Measurements from ENCODE around the gene DMXL1. TPM values are rescaled to one million over a fixed set of nuclear protein-coding genes. Genes with fewer than 3 reads are reported as not detected.

The DMXL1 gene
- total and polyA plus RNA-seq, 2 experiments from 2014 or later: 28.4 to 41.7 TPM

DNA sequence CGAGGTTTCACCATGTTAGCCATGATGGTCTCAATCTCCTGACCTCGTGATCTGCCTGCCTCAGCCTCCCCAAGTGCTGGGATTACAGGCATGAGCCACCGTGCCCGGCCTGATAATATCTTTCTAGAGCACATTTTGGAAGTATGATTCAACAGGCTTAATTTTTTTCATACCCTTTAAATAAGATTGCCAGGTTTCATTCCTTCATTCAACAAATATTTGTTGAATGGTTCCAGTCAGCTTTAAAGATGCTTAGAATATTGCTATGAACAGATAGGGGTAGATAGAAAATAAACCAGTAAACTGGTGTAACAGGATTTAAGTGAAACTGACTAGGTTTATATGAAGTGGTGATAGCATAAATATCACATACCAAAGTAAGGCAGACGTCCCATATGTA is 41.3 kb downstream of the DMXL1 start:
- Mint-ChIP-seq H3K4me3 (no peak overlapping the region), H3K27ac (peak overlapping the region; percentile 4; the same call in 1 of the 2 replicates), H3K36me3 (ENCODE audit: low read depth) (peaks cover 51% of the 10 kb centered on the region), H3K27me3 (ENCODE audit: insufficient read depth, low read depth, poor library complexity) (peaks cover 3% of the 10 kb centered on the region), H3K9me3 (no peaks in the 10 kb centered on the region), H3K4me1 (no peaks in the 10 kb centered on the region; the same call in 2 of the 3 replicates)
- no peaks in the 10 kb centered on the region for H3K79me2 ChIP-seq (replicated peaks; ENCODE audit: insufficient read depth)
- TF ChIP-seq CREB1 (CRISPR knock-in tag; IDR thresholded peaks at IDR 0.05; ENCODE audit: low read depth) (no peak), EZH2 (IDR thresholded peaks at IDR 0.05; ENCODE audit: low read depth, unreplicated experiment) (no peak), NANOG (IDR thresholded peaks at IDR 0.05; ENCODE audit: borderline replicate concordance) (no peak)
- no peak overlapping the region for H2AFZ ChIP-seq
- H3K4me1 ChIP-seq (ENCODE audit: insufficient read depth): no peaks in the 10 kb centered on the region
- no peak for DNase-seq (ENCODE audit: low spot score)
- ATAC-seq: no peak
- H3F3A ChIP-seq (replicated peaks; ENCODE audit: low read depth): no peaks in the 10 kb centered on the region
- H3K27ac ChIP-seq (ENCODE audit: low read depth): peak overlapping the region; percentile 10; the same call in 1 of the 2 replicates
- no peaks in the 10 kb centered on the region for H3K9me2 ChIP-seq (ENCODE audit: insufficient read depth)
- no peaks in the 10 kb centered on the region for H3K27me3 ChIP-seq (ENCODE audit: insufficient read depth)
- H3K36me3 ChIP-seq (ENCODE audit: insufficient read depth): peaks cover 5% of the 10 kb centered on the region; the same call in 1 of the 2 replicates
- no peak overlapping the region for H3K4me2 ChIP-seq
- H3K4me3 ChIP-seq: no peak overlapping the region
- H4K20me1 ChIP-seq (replicated peaks; ENCODE audit: insufficient read depth): no peaks in the 10 kb centered on the region

DNA sequence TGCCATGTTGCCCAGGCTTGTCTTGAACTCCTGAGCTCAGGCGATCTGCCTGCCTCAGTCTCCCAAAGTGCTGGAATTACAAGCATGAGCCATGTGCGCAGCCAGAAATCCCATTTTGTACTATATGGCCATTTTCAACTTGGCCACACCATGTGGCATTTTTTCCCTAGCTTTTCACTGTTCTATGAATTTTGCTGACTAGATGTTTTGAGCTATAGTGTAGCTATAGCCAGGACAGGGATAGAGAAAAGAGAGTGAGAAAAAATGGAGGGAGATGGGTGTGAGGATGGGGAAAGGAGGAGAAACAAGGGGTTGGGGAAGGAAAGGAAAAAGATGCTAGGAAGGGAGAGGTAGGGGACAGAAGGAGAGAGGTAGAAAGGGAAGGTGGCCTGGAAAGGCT is 46.4 kb downstream of the DMXL1 start:
- no peaks in the 10 kb centered on the region for H3K27me3 ChIP-seq (ENCODE audit: insufficient read depth)
- H3K36me3 ChIP-seq (ENCODE audit: insufficient read depth): peaks cover 15% of the 10 kb centered on the region
- Mint-ChIP-seq H3K27me3 (ENCODE audit: insufficient read depth, low read depth, poor library complexity) (no peaks in the 10 kb centered on the region), H3K36me3 (ENCODE audit: low read depth) (peaks cover 62% of the 10 kb centered on the region), H3K27ac (peak overlapping the region; percentile 74), H3K4me3 (no peak overlapping the region), H3K4me1 (no peaks in the 10 kb centered on the region; the same call in 2 of the 3 replicates), H3K9me3 (peaks cover 17% of the 10 kb centered on the region)
- H3K9me2 ChIP-seq (ENCODE audit: insufficient read depth): no peaks in the 10 kb centered on the region
- H4K20me1 ChIP-seq (replicated peaks; ENCODE audit: insufficient read depth): no peaks in the 10 kb centered on the region
- DNase-seq (ENCODE audit: low spot score) (no peak), ATAC-seq (no peak)
- H3K27ac ChIP-seq (ENCODE audit: low read depth): 0 out of 2 replicates have a peak overlapping the region, but pooled peaks have one; percentile 18
- H3F3A ChIP-seq (replicated peaks; ENCODE audit: low read depth): no peaks in the 10 kb centered on the region
- TF ChIP-seq STAT1 (IDR thresholded peaks at IDR 0.05; ENCODE audit: unreplicated experiment) (no peak), CREB1 (CRISPR knock-in tag; IDR thresholded peaks at IDR 0.05; ENCODE audit: low read depth) (no peak), ZNF331 (CRISPR knock-in tag; IDR thresholded peaks at IDR 0.05; ENCODE audit: low read depth) (no peak), JUNB (IDR thresholded peaks at IDR 0.05; ENCODE audit: unreplicated experiment) (no peak)
- TF ChIP-seq, protein P1, sequence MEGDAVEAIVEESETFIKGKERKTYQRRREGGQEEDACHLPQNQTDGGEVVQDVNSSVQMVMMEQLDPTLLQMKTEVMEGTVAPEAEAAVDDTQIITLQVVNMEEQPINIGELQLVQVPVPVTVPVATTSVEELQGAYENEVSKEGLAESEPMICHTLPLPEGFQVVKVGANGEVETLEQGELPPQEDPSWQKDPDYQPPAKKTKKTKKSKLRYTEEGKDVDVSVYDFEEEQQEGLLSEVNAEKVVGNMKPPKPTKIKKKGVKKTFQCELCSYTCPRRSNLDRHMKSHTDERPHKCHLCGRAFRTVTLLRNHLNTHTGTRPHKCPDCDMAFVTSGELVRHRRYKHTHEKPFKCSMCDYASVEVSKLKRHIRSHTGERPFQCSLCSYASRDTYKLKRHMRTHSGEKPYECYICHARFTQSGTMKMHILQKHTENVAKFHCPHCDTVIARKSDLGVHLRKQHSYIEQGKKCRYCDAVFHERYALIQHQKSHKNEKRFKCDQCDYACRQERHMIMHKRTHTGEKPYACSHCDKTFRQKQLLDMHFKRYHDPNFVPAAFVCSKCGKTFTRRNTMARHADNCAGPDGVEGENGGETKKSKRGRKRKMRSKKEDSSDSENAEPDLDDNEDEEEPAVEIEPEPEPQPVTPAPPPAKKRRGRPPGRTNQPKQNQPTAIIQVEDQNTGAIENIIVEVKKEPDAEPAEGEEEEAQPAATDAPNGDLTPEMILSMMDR (conservative IDR thresholded peaks at IDR 0.05; ENCODE audit: low read depth in 2 of 2): no peak
- no peak overlapping the region for H3K4me2 ChIP-seq
- H2AFZ ChIP-seq: no peak overlapping the region
- no peaks in the 10 kb centered on the region for H3K4me1 ChIP-seq (ENCODE audit: insufficient read depth)
- H3K79me2 ChIP-seq (replicated peaks; ENCODE audit: insufficient read depth): no peaks in the 10 kb centered on the region
- H3K4me3 ChIP-seq: no peak overlapping the region

DNA sequence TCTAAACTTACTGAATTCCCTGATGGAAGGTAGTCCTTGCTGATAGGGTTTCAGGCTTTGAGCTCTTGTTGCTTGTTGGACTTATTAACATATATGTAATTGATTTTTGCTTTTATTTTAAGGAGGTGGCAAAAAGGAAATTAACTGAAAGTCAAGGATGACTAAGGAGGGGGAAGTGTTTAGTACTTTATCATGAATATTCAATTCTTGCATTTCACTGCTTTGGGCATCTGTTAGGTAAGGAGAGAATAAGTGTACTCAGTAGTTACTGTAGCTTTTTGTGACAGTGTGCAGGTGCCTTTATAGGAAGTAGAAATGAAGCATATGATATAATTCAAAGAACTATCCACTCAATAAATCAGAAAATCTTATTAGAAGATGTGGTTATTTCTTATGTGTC is 47.1 kb downstream of the DMXL1 start:
- Histone ChIP-seq H3K4me3 (no peak overlapping the region), H3K4me2 (no peak overlapping the region), H2AFZ (no peak overlapping the region), H3K9me2 (ENCODE audit: insufficient read depth) (no peaks in the 10 kb centered on the region), H3K4me1 (ENCODE audit: insufficient read depth) (no peaks in the 10 kb centered on the region), H4K20me1 (replicated peaks; ENCODE audit: insufficient read depth) (no peaks in the 10 kb centered on the region), H3F3A (replicated peaks; ENCODE audit: low read depth) (no peaks in the 10 kb centered on the region), H3K27me3 (ENCODE audit: insufficient read depth) (no peaks in the 10 kb centered on the region), H3K79me2 (replicated peaks; ENCODE audit: insufficient read depth) (no peaks in the 10 kb centered on the region), H3K36me3 (ENCODE audit: insufficient read depth) (peaks cover 10% of the 10 kb centered on the region), H3K27ac (ENCODE audit: low read depth) (no peak overlapping the region)
- no peak overlapping the region for H3K4me3 Mint-ChIP-seq
- peaks cover 3% of the 10 kb centered on the region for H3K27me3 Mint-ChIP-seq (ENCODE audit: insufficient read depth, low read depth, poor library complexity)
- H3K4me1 Mint-ChIP-seq: no peaks in the 10 kb centered on the region
- no peak overlapping the region for H3K27ac Mint-ChIP-seq
- H3K9me3 Mint-ChIP-seq: peaks cover 24% of the 10 kb centered on the region
- ATAC-seq: no peak
- DNase-seq (ENCODE audit: low spot score): no peak
- peaks cover 66% of the 10 kb centered on the region for H3K36me3 Mint-ChIP-seq (ENCODE audit: low read depth)
- no peak for TF ChIP-seq CREB1 (CRISPR knock-in tag; IDR thresholded peaks at IDR 0.05; ENCODE audit: low read depth)
- TF ChIP-seq, protein P2, sequence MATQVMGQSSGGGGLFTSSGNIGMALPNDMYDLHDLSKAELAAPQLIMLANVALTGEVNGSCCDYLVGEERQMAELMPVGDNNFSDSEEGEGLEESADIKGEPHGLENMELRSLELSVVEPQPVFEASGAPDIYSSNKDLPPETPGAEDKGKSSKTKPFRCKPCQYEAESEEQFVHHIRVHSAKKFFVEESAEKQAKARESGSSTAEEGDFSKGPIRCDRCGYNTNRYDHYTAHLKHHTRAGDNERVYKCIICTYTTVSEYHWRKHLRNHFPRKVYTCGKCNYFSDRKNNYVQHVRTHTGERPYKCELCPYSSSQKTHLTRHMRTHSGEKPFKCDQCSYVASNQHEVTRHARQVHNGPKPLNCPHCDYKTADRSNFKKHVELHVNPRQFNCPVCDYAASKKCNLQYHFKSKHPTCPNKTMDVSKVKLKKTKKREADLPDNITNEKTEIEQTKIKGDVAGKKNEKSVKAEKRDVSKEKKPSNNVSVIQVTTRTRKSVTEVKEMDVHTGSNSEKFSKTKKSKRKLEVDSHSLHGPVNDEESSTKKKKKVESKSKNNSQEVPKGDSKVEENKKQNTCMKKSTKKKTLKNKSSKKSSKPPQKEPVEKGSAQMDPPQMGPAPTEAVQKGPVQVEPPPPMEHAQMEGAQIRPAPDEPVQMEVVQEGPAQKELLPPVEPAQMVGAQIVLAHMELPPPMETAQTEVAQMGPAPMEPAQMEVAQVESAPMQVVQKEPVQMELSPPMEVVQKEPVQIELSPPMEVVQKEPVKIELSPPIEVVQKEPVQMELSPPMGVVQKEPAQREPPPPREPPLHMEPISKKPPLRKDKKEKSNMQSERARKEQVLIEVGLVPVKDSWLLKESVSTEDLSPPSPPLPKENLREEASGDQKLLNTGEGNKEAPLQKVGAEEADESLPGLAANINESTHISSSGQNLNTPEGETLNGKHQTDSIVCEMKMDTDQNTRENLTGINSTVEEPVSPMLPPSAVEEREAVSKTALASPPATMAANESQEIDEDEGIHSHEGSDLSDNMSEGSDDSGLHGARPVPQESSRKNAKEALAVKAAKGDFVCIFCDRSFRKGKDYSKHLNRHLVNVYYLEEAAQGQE (IDR thresholded peaks at IDR 0.05; ENCODE audit: unreplicated experiment): no peak
- no peak for TF ChIP-seq ZNF114 (CRISPR knock-in tag; IDR thresholded peaks at IDR 0.05)
- TF ChIP-seq ZNF331 (CRISPR knock-in tag; IDR thresholded peaks at IDR 0.05; ENCODE audit: low read depth): no peak
- no peak for TF ChIP-seq EZH2 (IDR thresholded peaks at IDR 0.05; ENCODE audit: low read depth, unreplicated experiment)
- TF ChIP-seq, protein P3, sequence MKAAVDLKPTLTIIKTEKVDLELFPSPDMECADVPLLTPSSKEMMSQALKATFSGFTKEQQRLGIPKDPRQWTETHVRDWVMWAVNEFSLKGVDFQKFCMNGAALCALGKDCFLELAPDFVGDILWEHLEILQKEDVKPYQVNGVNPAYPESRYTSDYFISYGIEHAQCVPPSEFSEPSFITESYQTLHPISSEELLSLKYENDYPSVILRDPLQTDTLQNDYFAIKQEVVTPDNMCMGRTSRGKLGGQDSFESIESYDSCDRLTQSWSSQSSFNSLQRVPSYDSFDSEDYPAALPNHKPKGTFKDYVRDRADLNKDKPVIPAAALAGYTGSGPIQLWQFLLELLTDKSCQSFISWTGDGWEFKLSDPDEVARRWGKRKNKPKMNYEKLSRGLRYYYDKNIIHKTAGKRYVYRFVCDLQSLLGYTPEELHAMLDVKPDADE (IDR thresholded peaks at IDR 0.05): no peak
- TF ChIP-seq NANOG (IDR thresholded peaks at IDR 0.05; ENCODE audit: borderline replicate concordance): no peak
- no peak for TF ChIP-seq POLR2AphosphoS5 (IDR thresholded peaks at IDR 0.05; ENCODE audit: low read depth)
- TF ChIP-seq STAT1 (IDR thresholded peaks at IDR 0.05; ENCODE audit: unreplicated experiment): no peak
- no peak for TF ChIP-seq JUNB (IDR thresholded peaks at IDR 0.05; ENCODE audit: unreplicated experiment)
